Measurements from ENCODE around the gene AFP. TPM values are rescaled to one million over a fixed set of nuclear protein-coding genes. Genes with fewer than 3 reads are reported as not detected.

AFP gene
- total RNA-seq, 1 donor from 2014 or later, result 0.31 TPM

DNA sequence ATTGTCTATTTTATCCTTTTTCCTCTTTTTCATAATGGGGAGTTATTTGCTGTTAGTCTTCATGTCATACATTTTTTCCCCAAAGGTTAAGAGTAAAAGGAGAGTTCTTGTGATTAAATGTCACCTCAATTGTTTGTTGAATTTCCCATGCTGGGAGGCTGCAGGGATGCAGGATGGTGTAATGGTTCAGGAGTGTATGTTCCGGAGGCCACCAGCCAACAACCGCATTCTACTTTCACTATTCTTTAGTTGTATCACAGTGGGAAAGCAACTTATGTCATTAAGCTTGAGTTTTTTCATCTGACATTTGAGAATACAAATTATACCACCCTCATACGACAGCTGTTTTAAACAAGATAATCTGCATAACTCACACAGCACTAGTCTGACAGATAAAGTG, 15.4 kb downstream of the AFP start:
- no peak overlapping the region for H3K27ac Mint-ChIP-seq

DNA sequence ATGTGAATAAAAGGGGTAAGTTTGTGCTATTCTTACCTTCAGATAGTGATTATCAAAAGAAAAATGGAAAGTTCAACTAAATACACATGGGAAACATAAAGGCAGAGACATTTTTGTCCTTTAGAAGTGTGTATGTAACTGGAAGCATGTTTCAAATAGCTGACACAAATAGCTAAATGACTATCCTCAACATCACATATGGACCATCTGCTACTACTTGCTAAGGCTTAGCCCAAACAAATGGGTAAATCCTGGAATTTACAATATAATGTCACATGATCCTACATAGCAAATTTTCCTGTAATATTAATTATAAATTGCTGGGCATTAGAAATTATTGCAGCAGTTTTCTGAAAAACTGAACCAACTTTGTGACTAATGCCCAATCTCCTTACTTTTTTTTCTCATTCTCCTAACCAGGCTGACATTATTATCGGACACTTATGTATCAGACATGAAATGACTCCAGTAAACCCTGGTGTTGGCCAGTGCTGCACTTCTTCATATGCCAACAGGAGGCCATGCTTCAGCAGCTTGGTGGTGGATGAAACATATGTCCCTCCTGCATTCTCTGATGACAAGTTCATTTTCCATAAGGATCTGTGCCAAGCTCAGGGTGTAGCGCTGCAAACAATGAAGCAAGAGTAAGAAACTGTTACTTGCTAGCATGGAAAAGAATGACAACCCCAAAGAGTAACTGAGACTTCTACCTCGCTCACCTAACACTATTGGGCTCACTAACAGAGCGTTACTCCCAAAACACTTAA, 16.1 kb downstream of the AFP start:
- DNase-seq (ENCODE audit: low spot score in 2 of 2, unreplicated experiment in 2 of 2), result no peak
- Mint-ChIP-seq H3K4me3 (no peak overlapping the region), H3K9me3 (no peaks in the 10 kb centered on the region), H3K36me3 (no peaks in the 10 kb centered on the region), H3K27ac (no peak overlapping the region), H3K27me3 (ENCODE audit: low read depth) (no peaks in the 10 kb centered on the region), H3K4me1 (peaks cover 20% of the 10 kb centered on the region)
- TF ChIP-seq, protein P1, sequence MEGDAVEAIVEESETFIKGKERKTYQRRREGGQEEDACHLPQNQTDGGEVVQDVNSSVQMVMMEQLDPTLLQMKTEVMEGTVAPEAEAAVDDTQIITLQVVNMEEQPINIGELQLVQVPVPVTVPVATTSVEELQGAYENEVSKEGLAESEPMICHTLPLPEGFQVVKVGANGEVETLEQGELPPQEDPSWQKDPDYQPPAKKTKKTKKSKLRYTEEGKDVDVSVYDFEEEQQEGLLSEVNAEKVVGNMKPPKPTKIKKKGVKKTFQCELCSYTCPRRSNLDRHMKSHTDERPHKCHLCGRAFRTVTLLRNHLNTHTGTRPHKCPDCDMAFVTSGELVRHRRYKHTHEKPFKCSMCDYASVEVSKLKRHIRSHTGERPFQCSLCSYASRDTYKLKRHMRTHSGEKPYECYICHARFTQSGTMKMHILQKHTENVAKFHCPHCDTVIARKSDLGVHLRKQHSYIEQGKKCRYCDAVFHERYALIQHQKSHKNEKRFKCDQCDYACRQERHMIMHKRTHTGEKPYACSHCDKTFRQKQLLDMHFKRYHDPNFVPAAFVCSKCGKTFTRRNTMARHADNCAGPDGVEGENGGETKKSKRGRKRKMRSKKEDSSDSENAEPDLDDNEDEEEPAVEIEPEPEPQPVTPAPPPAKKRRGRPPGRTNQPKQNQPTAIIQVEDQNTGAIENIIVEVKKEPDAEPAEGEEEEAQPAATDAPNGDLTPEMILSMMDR (IDR thresholded peaks at IDR 0.05; ENCODE audit: unreplicated experiment), result no peak

More for the DNA sequence above, 15.4 kb downstream of the AFP start:
- H3K4me1 Mint-ChIP-seq, result peaks cover 20% of the 10 kb centered on the region
- TF ChIP-seq, protein P1 (IDR thresholded peaks at IDR 0.05; ENCODE audit: unreplicated experiment), result no peak
- H3K27me3 Mint-ChIP-seq (ENCODE audit: low read depth), result no peaks in the 10 kb centered on the region
- H3K36me3 Mint-ChIP-seq, result no peaks in the 10 kb centered on the region
- DNase-seq (ENCODE audit: low spot score in 2 of 2, unreplicated experiment in 2 of 2), result no peak
- no peak overlapping the region for H3K4me3 Mint-ChIP-seq
- no peaks in the 10 kb centered on the region for H3K9me3 Mint-ChIP-seq

DNA sequence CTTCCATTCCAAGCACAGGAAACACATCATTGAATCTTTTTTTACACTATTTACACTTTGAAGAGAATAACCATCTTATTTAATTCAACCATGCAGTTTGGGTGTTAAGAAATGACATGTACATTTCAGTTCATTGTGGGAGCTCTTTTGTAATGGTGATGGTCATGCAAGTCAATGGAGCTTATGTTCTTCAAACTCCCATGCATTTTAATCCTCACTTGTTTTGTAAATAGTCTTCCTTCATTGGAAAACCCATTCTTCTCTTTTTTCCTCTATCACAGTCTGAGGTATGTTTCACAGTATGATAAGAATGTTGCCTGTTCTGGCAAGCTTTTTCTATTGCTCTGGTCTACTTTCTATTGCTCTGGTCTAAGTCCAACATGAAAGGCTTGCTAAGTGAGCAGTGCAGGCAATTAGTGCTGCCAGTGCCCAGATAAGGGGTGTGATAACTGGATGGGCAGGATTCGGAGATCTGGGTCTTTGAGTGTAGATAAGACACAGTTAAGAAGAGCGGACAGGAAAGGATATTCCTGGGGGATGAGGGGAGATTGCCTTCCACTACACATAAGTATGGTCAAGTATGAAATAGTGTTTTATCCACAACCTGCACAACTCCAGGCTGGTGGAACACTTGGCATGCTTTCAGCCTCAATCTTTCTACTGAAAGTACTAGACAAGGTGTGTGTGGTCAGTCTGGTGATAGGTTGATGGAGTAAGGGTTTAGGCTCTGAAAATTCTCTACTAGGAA, 17.1 kb downstream of the AFP start:
- H3K4me3 Mint-ChIP-seq, result no peak overlapping the region
- no peaks in the 10 kb centered on the region for H3K9me3 Mint-ChIP-seq
- no peaks in the 10 kb centered on the region for H3K27me3 Mint-ChIP-seq (ENCODE audit: low read depth)
- no peak for DNase-seq (ENCODE audit: low spot score in 2 of 2, unreplicated experiment in 2 of 2)
- TF ChIP-seq, protein P1 (IDR thresholded peaks at IDR 0.05; ENCODE audit: unreplicated experiment), result no peak
- H3K4me1 Mint-ChIP-seq, result peaks cover 15% of the 10 kb centered on the region
- H3K36me3 Mint-ChIP-seq, result no peaks in the 10 kb centered on the region
- H3K27ac Mint-ChIP-seq, result peak overlapping the region; percentile 52

DNA sequence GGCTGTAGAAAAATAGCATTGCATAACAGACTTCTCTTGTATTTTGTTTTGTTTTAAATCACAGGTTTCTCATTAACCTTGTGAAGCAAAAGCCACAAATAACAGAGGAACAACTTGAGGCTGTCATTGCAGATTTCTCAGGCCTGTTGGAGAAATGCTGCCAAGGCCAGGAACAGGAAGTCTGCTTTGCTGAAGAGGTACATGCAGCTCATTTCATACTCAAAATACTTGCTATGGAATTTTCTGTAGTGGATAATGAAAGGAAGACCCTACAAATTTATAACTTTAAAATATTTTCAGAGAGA, 17.6 kb downstream of the AFP start:
- TF ChIP-seq, protein P1 (IDR thresholded peaks at IDR 0.05; ENCODE audit: unreplicated experiment), result no peak
- DNase-seq (ENCODE audit: low spot score in 2 of 2, unreplicated experiment in 2 of 2), result no peak
- peak overlapping the region; percentile 18 for H3K27ac Mint-ChIP-seq
- H3K4me3 Mint-ChIP-seq, result no peak overlapping the region
- H3K9me3 Mint-ChIP-seq, result no peaks in the 10 kb centered on the region
- no peaks in the 10 kb centered on the region for H3K27me3 Mint-ChIP-seq (ENCODE audit: low read depth)
- peaks cover 15% of the 10 kb centered on the region for H3K4me1 Mint-ChIP-seq
- H3K36me3 Mint-ChIP-seq, result no peaks in the 10 kb centered on the region

DNA sequence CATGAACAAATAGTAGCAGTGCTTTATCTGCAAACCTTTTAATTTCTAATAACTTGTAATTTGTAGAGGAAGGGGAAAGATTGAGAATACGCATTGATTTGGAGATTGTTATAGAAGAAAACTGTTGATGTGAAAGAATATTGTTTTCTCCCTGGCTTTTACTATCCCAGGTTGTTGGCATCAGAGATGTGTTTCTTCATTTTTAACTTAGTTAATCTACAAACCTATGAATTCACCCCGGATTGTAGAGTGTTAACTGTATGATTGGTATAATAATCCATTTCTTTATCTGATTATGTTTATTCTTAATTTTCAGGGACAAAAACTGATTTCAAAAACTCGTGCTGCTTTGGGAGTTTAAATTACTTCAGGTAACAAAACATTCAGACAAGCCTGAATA, 18.9 kb downstream of the AFP start:
- TF ChIP-seq, protein P1 (IDR thresholded peaks at IDR 0.05; ENCODE audit: unreplicated experiment), result no peak
- no peak for DNase-seq (ENCODE audit: low spot score in 2 of 2, unreplicated experiment in 2 of 2)
- H3K9me3 Mint-ChIP-seq, result no peaks in the 10 kb centered on the region
- H3K27me3 Mint-ChIP-seq (ENCODE audit: low read depth), result no peaks in the 10 kb centered on the region
- H3K4me1 Mint-ChIP-seq, result peaks cover 15% of the 10 kb centered on the region
- H3K27ac Mint-ChIP-seq, result no peak overlapping the region
- H3K4me3 Mint-ChIP-seq, result no peak overlapping the region
- H3K36me3 Mint-ChIP-seq, result no peaks in the 10 kb centered on the region
